GM21717 (cell line): ENCODE results near the gene NDUFS8.

Experiments
- ATAC-seq: cut with Tn5 transposase; IDR thresholded peaks from one replicate; pipeline ENCODE4 v1.9.1; 2021; ENCODE audit warnings: mild to moderate bottlenecking, moderate library complexity; ENCODE audit not compliant: unreplicated experiment

NDUFS8 gene

GRCh38 chr11:68035266-68035876 lies 4.9 kb downstream of the NDUFS8 start:
- no peak for ATAC-seq

GRCh38 chr11:68036141-68036716 lies 5.7 kb downstream of the NDUFS8 start:
- no peak for ATAC-seq

GRCh38 chr11:68036717-68037239 lies 6.3 kb downstream of the NDUFS8 start:
- ATAC-seq = no peak

GRCh38 chr11:68037411-68038225 lies 7.1 kb downstream of the NDUFS8 start:
- no peak for ATAC-seq

GRCh38 chr11:68038226-68038717 lies 7.8 kb downstream of the NDUFS8 start:
- ATAC-seq = no peak

- peak; percentile 31 for ATAC-seq
Observed at GRCh38 chr11:68038718-68039525, 8.4 kb downstream of the NDUFS8 start, which contains the start of gene TCIRG1. TCIRG1 (plus strand) TSS chr11:68039025; CDS start chr11:68041272, 2,247 bp downstream.

GRCh38 chr11:68039526-68040086 lies 9.1 kb downstream of the NDUFS8 start:
- ATAC-seq = no peak

- ATAC-seq = peak; percentile 49
Observed at GRCh38 chr11:68040101-68040956, 9.8 kb downstream of the NDUFS8 start.

- no peak for ATAC-seq
Observed at GRCh38 chr11:68040957-68041591, 10.6 kb downstream of the NDUFS8 start.

- no peak for ATAC-seq
Observed at GRCh38 chr11:68041617-68042218, 11.2 kb downstream of the NDUFS8 start.

- ATAC-seq = no peak
Observed at GRCh38 chr11:68042219-68043028, 11.9 kb downstream of the NDUFS8 start.

GRCh38 chr11:68043029-68043348 lies 12.5 kb downstream of the NDUFS8 start:
- no peak for ATAC-seq

- no peak for ATAC-seq
Observed at GRCh38 chr11:68043349-68044144, 13.1 kb downstream of the NDUFS8 start.

- no peak for ATAC-seq
Observed at GRCh38 chr11:68044145-68044813, 13.8 kb downstream of the NDUFS8 start.

GRCh38 chr11:68044898-68045351 lies 14.4 kb downstream of the NDUFS8 start:
- no peak for ATAC-seq
